Stimulated activated CD4-positive, alpha-beta T cell treated with anti-CD3 and anti-CD28 coated beads, TNF-alpha, amount 100 ng/mL, for 24 hours (primary cell): ENCODE data around the gene RTTN.

Source experiments
- DNase-seq, 3 experiments: peaks; one replicate each; pipeline ENCODE4 v3.0.0-alpha.2; 2020; ENCODE audit warnings: low read depth in 3 of 3

Gene RTTN

GRCh38 chr18:70025580-70025979 lies 179.9 kb downstream of the RTTN start:
- no peak for DNase-seq

- DNase-seq: no peak
Observed at GRCh38 chr18:70024829-70025228, 180.7 kb downstream of the RTTN start.

GRCh38 chr18:70024093-70024492 lies 181.4 kb downstream of the RTTN start:
- no peak for DNase-seq

GRCh38 chr18:70022636-70023035 lies 182.9 kb downstream of the RTTN start:
- DNase-seq: no peak

- DNase-seq: no peak
Observed at GRCh38 chr18:70021498-70021897, 184.0 kb downstream of the RTTN start.

- DNase-seq: no peak
Observed at GRCh38 chr18:70021043-70021442, 184.4 kb downstream of the RTTN start.

GRCh38 chr18:70019991-70020390 lies 185.5 kb downstream of the RTTN start:
- DNase-seq: no peak

GRCh38 chr18:70019136-70019535 lies 186.4 kb downstream of the RTTN start:
- no peak for DNase-seq

- DNase-seq: no peak
Observed at GRCh38 chr18:70015127-70015526, 190.4 kb downstream of the RTTN start.

GRCh38 chr18:70005580-70005979 lies 199.9 kb downstream of the RTTN start:
- no peak for DNase-seq

- DNase-seq: no peak
Observed at GRCh38 chr18:70004696-70005095, 200.8 kb downstream of the RTTN start.

GRCh38 chr18:69999656-70000055 lies 205.8 kb downstream of the RTTN start:
- no peak for DNase-seq

- no peak for DNase-seq
Observed at GRCh38 chr18:69998523-69998987, 206.9 kb downstream of the RTTN start.

- DNase-seq: no peak
Observed at GRCh38 chr18:69996951-69997798, 208.3 kb downstream of the RTTN start.

- DNase-seq: no peak
Observed at GRCh38 chr18:69996417-69996816, 209.1 kb downstream of the RTTN start.

- no peak for DNase-seq
Observed at GRCh38 chr18:69995774-69996173, 209.7 kb downstream of the RTTN start.

- DNase-seq: no peak
Observed at GRCh38 chr18:69992776-69993175, 212.7 kb downstream of the RTTN start.

- no peak for DNase-seq
Observed at GRCh38 chr18:69987870-69988269, 217.6 kb downstream of the RTTN start.

GRCh38 chr18:69985239-69985638 lies 220.2 kb downstream of the RTTN start:
- DNase-seq: no peak

- no peak for DNase-seq
Observed at GRCh38 chr18:69982417-69982816, 223.1 kb downstream of the RTTN start.

- DNase-seq: no peak
Observed at GRCh38 chr18:69981948-69982347, 223.5 kb downstream of the RTTN start.

- DNase-seq: no peak
Observed at GRCh38 chr18:69980982-69981804, 224.3 kb downstream of the RTTN start.

GRCh38 chr18:69980509-69980908 lies 225.0 kb downstream of the RTTN start:
- DNase-seq: no peak
